ENCODE measurements around the gene OSBP.

The OSBP gene

GRCh38 chr11:59625703-59626102 lies 10.1 kb upstream of the OSBP start:
- H2BK12ac ChIP-seq (ENCODE audit: low read length), result no peak overlapping the region
- H4K8ac ChIP-seq (ENCODE audit: low read depth, low read length), result no peak overlapping the region

GRCh38 chr11:59617876-59618275 lies 2.3 kb upstream of the OSBP start:
- Histone ChIP-seq H3K27me3 (ENCODE audit: insufficient read depth, low read length) (no peaks in the 10 kb centered on the region), H3K4me2 (ENCODE audit: low read length) (no peak overlapping the region), H3K9ac (ENCODE audit: low read length) (no peak overlapping the region), H3K79me1 (ENCODE audit: low read length) (peaks cover 7% of the 10 kb centered on the region), H2BK120ac (ENCODE audit: insufficient read depth, low read length, poor library complexity) (no peak overlapping the region), H3K79me2 (ENCODE audit: control insufficient read depth, insufficient read depth, low read length, poor library complexity) (peaks cover 11% of the 10 kb centered on the region), H2AK5ac (ENCODE audit: low read length) (no peak overlapping the region), H2BK5ac (ENCODE audit: low read depth, low read length, poor library complexity) (no peak overlapping the region), H3K18ac (ENCODE audit: low read length) (no peak overlapping the region), H4K91ac (ENCODE audit: low read depth, low read length) (no peak overlapping the region), H3K23ac (ENCODE audit: low read length) (no peak overlapping the region), H3K4ac (ENCODE audit: low read depth, low read length) (no peak overlapping the region), H2BK12ac (ENCODE audit: low read length) (no peak overlapping the region), H3K4me1 (ENCODE audit: control insufficient read depth in 1 of 2, insufficient read depth in 2 of 2, low read length in 2 of 2) (peaks cover 5 to 6% of the 10 kb centered on the region in 2 experiments), H4K12ac (ENCODE audit: low read depth, low read length) (no peak overlapping the region), H3K9me3 (ENCODE audit: insufficient read depth, low read depth, low read length) (no peaks in the 10 kb centered on the region), H3K27ac (ENCODE audit: low read depth, low read length) (peak overlapping the region; percentile 4), H3K14ac (ENCODE audit: low read length) (no peak overlapping the region), H3K4me3 (ENCODE audit: low read depth, low read length) (no peak overlapping the region), H4K8ac (ENCODE audit: low read depth, low read length) (no peak overlapping the region), H3K36me3 (ENCODE audit: control insufficient read depth in 1 of 2, insufficient read depth in 2 of 2, low read length in 2 of 2) (peaks cover 0 to 1% of the 10 kb centered on the region in 2 experiments), H2AFZ (ENCODE audit: insufficient read depth, low read length, poor library complexity) (no peak overlapping the region)
- peak; percentile 18 to 84 for DNase-seq
- no CpG with 5 or more reads among the region's 1 CpG for WGBS (ENCODE audit: extremely low coverage, insufficient coverage, insufficient read length)

More at GRCh38 chr11:59625703-59626102, 10.1 kb upstream of the OSBP start:
- Histone ChIP-seq H3K4me2 (ENCODE audit: low read length) (no peak overlapping the region), H4K12ac (ENCODE audit: low read depth, low read length) (no peak overlapping the region), H3K9ac (ENCODE audit: low read length) (no peak overlapping the region), H3K27me3 (ENCODE audit: insufficient read depth, low read length) (no peaks in the 10 kb centered on the region), H2AK5ac (ENCODE audit: low read length) (no peak overlapping the region), H3K14ac (ENCODE audit: low read length) (no peak overlapping the region), H3K4me1 (ENCODE audit: control insufficient read depth in 1 of 2, insufficient read depth in 2 of 2, low read length in 2 of 2) (peaks cover 0 to 2% of the 10 kb centered on the region in 2 experiments), H3K4me3 (ENCODE audit: low read depth, low read length) (no peak overlapping the region), H2AFZ (ENCODE audit: insufficient read depth, low read length, poor library complexity) (no peak overlapping the region), H2BK120ac (ENCODE audit: insufficient read depth, low read length, poor library complexity) (no peak overlapping the region), H2BK5ac (ENCODE audit: low read depth, low read length, poor library complexity) (no peak overlapping the region), H3K23ac (ENCODE audit: low read length) (no peak overlapping the region), H3K4ac (ENCODE audit: low read depth, low read length) (no peak overlapping the region), H3K36me3 (ENCODE audit: control insufficient read depth in 1 of 2, insufficient read depth in 2 of 2, low read length in 2 of 2) (no peaks in the 10 kb centered on the region), H3K18ac (ENCODE audit: low read length) (no peak overlapping the region), H3K27ac (ENCODE audit: low read depth, low read length) (no peak overlapping the region), H3K79me2 (ENCODE audit: control insufficient read depth, insufficient read depth, low read length, poor library complexity) (no peaks in the 10 kb centered on the region), H3K9me3 (ENCODE audit: insufficient read depth, low read depth, low read length) (no peaks in the 10 kb centered on the region), H4K91ac (ENCODE audit: low read depth, low read length) (no peak overlapping the region), H3K79me1 (ENCODE audit: low read length) (no peaks in the 10 kb centered on the region)
- DNase-seq, result no peak
- no CpG with 5 or more reads among the region's 3 CpGs for WGBS (ENCODE audit: extremely low coverage, insufficient coverage, insufficient read length)

GRCh38 chr11:59616396-59616982 lies 915 bp upstream of the OSBP start:
- Histone ChIP-seq H3K23ac (ENCODE audit: low read length) (no peak overlapping the region), H2BK120ac (ENCODE audit: insufficient read depth, low read length, poor library complexity) (peak overlapping the region; percentile 15), H2AK5ac (ENCODE audit: low read length) (peak overlapping the region; percentile 79), H3K4me2 (ENCODE audit: low read length) (peak overlapping the region; percentile 60), H4K12ac (ENCODE audit: low read depth, low read length) (peak overlapping the region; percentile 69), H3K18ac (ENCODE audit: low read length) (peak overlapping the region; percentile 49), H3K4me3 (ENCODE audit: low read depth, low read length) (peak overlapping the region; percentile 56), H3K79me1 (ENCODE audit: low read length) (peaks cover 7% of the 10 kb centered on the region), H2AFZ (ENCODE audit: insufficient read depth, low read length, poor library complexity) (peak overlapping the region; percentile 95), H2BK12ac (ENCODE audit: low read length) (no peak overlapping the region), H4K8ac (ENCODE audit: low read depth, low read length) (peak overlapping the region; percentile 92), H3K4me1 (ENCODE audit: control insufficient read depth in 1 of 2, insufficient read depth in 2 of 2, low read length in 2 of 2) (peaks cover 5 to 6% of the 10 kb centered on the region in 2 experiments), H3K36me3 (ENCODE audit: control insufficient read depth in 1 of 2, insufficient read depth in 2 of 2, low read length in 2 of 2) (peaks cover 0 to 4% of the 10 kb centered on the region in 2 experiments), H3K27ac (ENCODE audit: low read depth, low read length) (peak overlapping the region; percentile 42), H4K91ac (ENCODE audit: low read depth, low read length) (peak overlapping the region; percentile 66), H3K4ac (ENCODE audit: low read depth, low read length) (peak overlapping the region; percentile 12), H2BK5ac (ENCODE audit: low read depth, low read length, poor library complexity) (peak overlapping the region; percentile 86), H3K9me3 (ENCODE audit: insufficient read depth, low read depth, low read length) (no peaks in the 10 kb centered on the region), H3K27me3 (ENCODE audit: insufficient read depth, low read length) (no peaks in the 10 kb centered on the region), H3K14ac (ENCODE audit: low read length) (peak overlapping the region; percentile 80), H3K79me2 (ENCODE audit: control insufficient read depth, insufficient read depth, low read length, poor library complexity) (peaks cover 13% of the 10 kb centered on the region), H3K9ac (ENCODE audit: low read length) (peak overlapping the region; percentile 4)
- no peak for DNase-seq
- no CpG with 5 or more reads among the region's 18 CpGs for WGBS (ENCODE audit: extremely low coverage, insufficient coverage, insufficient read length)

- H3K9ac ChIP-seq (ENCODE audit: low read length), result peak overlapping the region; percentile 88
- H3K27ac ChIP-seq (ENCODE audit: low read depth, low read length), result peak overlapping the region; percentile 93
- H4K91ac ChIP-seq (ENCODE audit: low read depth, low read length), result peak overlapping the region; percentile 97
- H3K79me2 ChIP-seq (ENCODE audit: control insufficient read depth, insufficient read depth, low read length, poor library complexity), result peaks cover 13% of the 10 kb centered on the region
- no peak overlapping the region for H2BK12ac ChIP-seq (ENCODE audit: low read length)
- peak overlapping the region; percentile 94 for H2AK5ac ChIP-seq (ENCODE audit: low read length)
- H3K9me3 ChIP-seq (ENCODE audit: insufficient read depth, low read depth, low read length), result no peaks in the 10 kb centered on the region
- H3K18ac ChIP-seq (ENCODE audit: low read length), result peak overlapping the region; percentile 98
- peak overlapping the region; percentile 98 for H4K8ac ChIP-seq (ENCODE audit: low read depth, low read length)
- H3K27me3 ChIP-seq (ENCODE audit: insufficient read depth, low read length), result no peaks in the 10 kb centered on the region
- WGBS (ENCODE audit: extremely low coverage, insufficient coverage, insufficient read length), result no CpG with 5 or more reads among the region's 51 CpGs
- H3K36me3 ChIP-seq (ENCODE audit: control insufficient read depth in 1 of 2, insufficient read depth in 2 of 2, low read length in 2 of 2), result peaks cover 5 to 6% of the 10 kb centered on the region in 2 experiments
- peaks cover 7% of the 10 kb centered on the region for H3K79me1 ChIP-seq (ENCODE audit: low read length)
- peak overlapping the region; percentile 99 for H3K4me3 ChIP-seq (ENCODE audit: low read depth, low read length)
- H2BK5ac ChIP-seq (ENCODE audit: low read depth, low read length, poor library complexity), result peak overlapping the region; percentile 89
- H3K4me2 ChIP-seq (ENCODE audit: low read length), result peak overlapping the region; percentile 94
- peak in 1 of 2 donors; percentile 52 for DNase-seq
- peak overlapping the region; percentile 99 for H3K14ac ChIP-seq (ENCODE audit: low read length)
- peak overlapping the region; percentile 100 for H2AFZ ChIP-seq (ENCODE audit: insufficient read depth, low read length, poor library complexity)
- H3K4ac ChIP-seq (ENCODE audit: low read depth, low read length), result peak overlapping the region; percentile 59
- peak overlapping the region; percentile 86 for H2BK120ac ChIP-seq (ENCODE audit: insufficient read depth, low read length, poor library complexity)
- H3K23ac ChIP-seq (ENCODE audit: low read length), result no peak overlapping the region
- H3K4me1 ChIP-seq (ENCODE audit: control insufficient read depth in 1 of 2, insufficient read depth in 2 of 2, low read length in 2 of 2), result peaks cover 5 to 6% of the 10 kb centered on the region in 2 experiments
- H4K12ac ChIP-seq (ENCODE audit: low read depth, low read length), result peak overlapping the region; percentile 99
Measured at GRCh38 chr11:59615120-59615636, 396 bp downstream of the OSBP start.
